Stomach (tissue), 9 donors: Measurements from ENCODE around the gene PRODH. TPM values are rescaled to one million over a fixed set of nuclear protein-coding genes. Genes with fewer than 3 reads are reported as not detected.
"Not testable (repeated sequence)": the region's sequence is repeated elsewhere in the genome, so short reads cannot be mapped to it uniquely, and the experiment has no call there.

Experiments used
- DNase-seq, 2 donors: peaks; one replicate each; pipeline versions ENCODE4 v3.0.0 to v3.0.0-alpha.2; 2013 to 2019
- H3K27ac ChIP-seq, 5 donors: fragments of 200-600 bp in 4 of 5; sonication (generic) in 4 of 5; one replicate each; pipeline ENCODE4 v1.5.1; 2013 to 2019; ENCODE audit warnings: mild to moderate bottlenecking in 1 of 5, moderate library complexity in 1 of 5
- H3K27me3 ChIP-seq, 3 donors: fragments of 200-600 bp; sonication (generic); one replicate each; pipeline ENCODE4 v1.5.1; 2017 to 2019; ENCODE audit warnings: mixed run types in 1 of 3
- H3K36me3 ChIP-seq, 4 donors: fragments of 200-600 bp; sonication (generic); 1 replicate in 3 of 4; 2 replicates in 1 of 4; pipeline ENCODE4 v1.5.1; 2016 to 2019
- H3K4me1 ChIP-seq, 4 donors: fragments of 200-600 bp; sonication (generic); one replicate each; pipeline ENCODE4 v1.5.1; 2016 to 2019
- H3K4me3 ChIP-seq, 4 donors: fragments of 200-600 bp; sonication (generic) in 3 of 4; one replicate each; pipeline ENCODE4 v1.5.1; 2016 to 2019; ENCODE audit warnings: mild to moderate bottlenecking in 1 of 4
- H3K9me3 ChIP-seq, 4 donors: fragments of 200-600 bp; sonication (generic); one replicate each; pipeline ENCODE4 v1.5.1; 2016 to 2019
- CTCF ChIP-seq, 7 experiments: fragments of 450-650 bp in 4 of 7; fragments of 200-600 bp in 3 of 7; sonication (generic) in 3 of 7; IDR thresholded peaks; one replicate each; pipeline ENCODE4 v1.5.1; 2016 to 2019; ENCODE audit warnings: antibody characterized with exemption in 7 of 7, control low read depth in 2 of 7, mild to moderate bottlenecking in 1 of 7
- EP300 ChIP-seq: sonication (generic); formaldehyde crosslinking; IDR thresholded peaks from one replicate; pipeline ENCODE4 v1.6.1; 2017; ENCODE audit warnings: antibody characterized with exemption
- POLR2A ChIP-seq, 4 donors: fragments of 450-650 bp; IDR thresholded peaks; one replicate each; pipeline ENCODE4 v1.6.1; 2016; ENCODE audit warnings: antibody characterized with exemption in 4 of 4, control low read depth in 2 of 4, mild to moderate bottlenecking in 1 of 4, moderate library complexity in 1 of 4
- POLR2AphosphoS5 ChIP-seq, 3 donors: sonication (generic); formaldehyde crosslinking; IDR thresholded peaks; one replicate each; pipeline ENCODE4 v1.6.1; 2016; ENCODE audit warnings: antibody characterized with exemption in 3 of 3
- WGBS, 5 donors: extraction: QIAGEN DNeasy Blood & Tissue Kit in 3 of 5; methylation state at CpG; one replicate each; pipeline versions ENCODE4 v1.1.5 to v1.1.7; 2013 to 2018; 5-methylcytosine and 5-hydroxymethylcytosine counted together
- intact Hi-C: fragments of 100-400 bp; cut with DNase I; formaldehyde crosslinking; loops from one replicate; pipeline ENCODE4 v1.15.1; 2023; ENCODE audit warnings: low total_unique reads
- polyA plus RNA-seq, 3 donors: library from polyadenylated mRNA; stranded (reverse); fragments of 200-250 nt; gene quantifications; one replicate each; pipeline ENCODE4 v1.2.3, GENCODE V29; 2013
- total RNA-seq, 5 donors: library from RNA; depleted of rRNA; stranded (reverse); fragments of >200 nt; gene quantifications; one replicate each; pipeline versions ENCODE4 v1.1.0 to v1.2.3, GENCODE V29; 2014 to 2016
- donor health status: healthy with polysubstance abuse.
- donor health status: Bipolar disorder and iron deficiency.
- donor health status: healthy.

PRODH gene
- total and polyA plus RNA-seq, 8 donors = 0.19 to 240 (median 2.1) TPM; not detected in 2

GRCh38 chr22:18965526-18966421 is 29.7 kb upstream of the PRODH start:
- H3K4me1 ChIP-seq = peaks cover 0 to 12% (median 8%) of the 10 kb centered on the region in 4 donors
- H3K27ac ChIP-seq = no peak overlapping the region
- no peak for TF ChIP-seq POLR2AphosphoS5 (IDR thresholded peaks at IDR 0.05)
- no peak for TF ChIP-seq CTCF (IDR thresholded peaks at IDR 0.05)
- TF ChIP-seq EP300 = no peak
- no peak for TF ChIP-seq POLR2A (IDR thresholded peaks at IDR 0.05)
- intact Hi-C loops = no loop called here
- 72 to 76% (median 73%) methylated on average over 12 to 14 of the region's 14 CpGs for WGBS, 5 donors
- no peaks in the 10 kb centered on the region for H3K36me3 ChIP-seq
- H3K27me3 ChIP-seq = peaks cover 4 to 41% (median 15%) of the 10 kb centered on the region in 3 donors
- no peak for DNase-seq
- H3K4me3 ChIP-seq = no peak overlapping the region
- H3K9me3 ChIP-seq = no peaks in the 10 kb centered on the region

GRCh38 chr22:18964501-18965265 is 28.6 kb upstream of the PRODH start:
- H3K4me3 ChIP-seq, DNase-seq, H3K27ac ChIP-seq, H3K36me3 ChIP-seq, intact Hi-C loops, H3K9me3 ChIP-seq, H3K4me1 ChIP-seq: not testable (repeated sequence)
- H3K27me3 ChIP-seq = peaks cover 4 to 31% (median 8%) of the 10 kb centered on the region in 3 donors
- WGBS, 5 donors = 68 to 76% (median 73%) methylated on average over 9 to 18 of the region's 19 CpGs; no CpG with 5 or more reads in 1 of the 5 donors

- H3K4me3 ChIP-seq, DNase-seq, H3K27ac ChIP-seq, intact Hi-C loops, H3K36me3 ChIP-seq, H3K4me1 ChIP-seq, H3K9me3 ChIP-seq: not testable (repeated sequence)
- 90 to 100% (median 91%) methylated on average over 1 to 10 of the region's 10 CpGs for WGBS, 5 donors
- H3K27me3 ChIP-seq = peaks cover 0 to 29% (median 5%) of the 10 kb centered on the region in 3 donors
These were observed 28.0 kb upstream of the PRODH start for GRCh38 chr22:18964051-18964450.

GRCh38 chr22:18962308-18962635 is 26.2 kb upstream of the PRODH start:
- Histone ChIP-seq H3K27ac (no peak overlapping the region), H3K9me3 (no peaks in the 10 kb centered on the region), H3K4me3 (no peak overlapping the region), H3K4me1 (no peaks in the 10 kb centered on the region), H3K27me3 (peaks cover 0 to 27% (median 1%) of the 10 kb centered on the region in 3 donors), H3K36me3 (no peaks in the 10 kb centered on the region)
- no peak for DNase-seq
- 82 to 96% (median 87%) methylated on average over 3 of the region's 3 CpGs for WGBS, 5 donors
- intact Hi-C loops = no loop called here
- TF ChIP-seq CTCF (IDR thresholded peaks at IDR 0.05) (no peak), EP300 (no peak)

GRCh38 chr22:18961632-18962307 is 25.7 kb upstream of the PRODH start:
- intact Hi-C loops, H3K9me3 ChIP-seq, DNase-seq, H3K4me3 ChIP-seq, H3K27ac ChIP-seq, H3K36me3 ChIP-seq, H3K4me1 ChIP-seq: not testable (repeated sequence)
- WGBS, 5 donors = 68 to 74% (median 70%) methylated on average over 8 of the region's 8 CpGs
- peaks cover 0 to 26% (median 0%) of the 10 kb centered on the region in 3 donors for H3K27me3 ChIP-seq

GRCh38 chr22:18961201-18961600 is 25.1 kb upstream of the PRODH start:
- H3K36me3 ChIP-seq, H3K4me3 ChIP-seq, H3K27ac ChIP-seq, H3K9me3 ChIP-seq, intact Hi-C loops, DNase-seq, H3K4me1 ChIP-seq: not testable (repeated sequence)
- 51 to 69% (median 61%) methylated on average over 6 to 7 of the region's 7 CpGs for WGBS, 5 donors
- peaks cover 0 to 30% (median 0%) of the 10 kb centered on the region in 3 donors for H3K27me3 ChIP-seq

- H3K9me3 ChIP-seq, DNase-seq, H3K4me1 ChIP-seq, H3K4me3 ChIP-seq, intact Hi-C loops, H3K27ac ChIP-seq, H3K36me3 ChIP-seq: not testable (repeated sequence)
- H3K27me3 ChIP-seq = peaks cover 0 to 32% (median 0%) of the 10 kb centered on the region in 3 donors
- 58 to 79% (median 74%) methylated on average over 4 to 10 of the region's 11 CpGs for WGBS, 5 donors
These were observed 24.2 kb upstream of the PRODH start for GRCh38 chr22:18960166-18960820.

GRCh38 chr22:18959741-18960140 is 23.6 kb upstream of the PRODH start:
- intact Hi-C loops, H3K27ac ChIP-seq, H3K36me3 ChIP-seq, H3K9me3 ChIP-seq, H3K4me3 ChIP-seq, H3K4me1 ChIP-seq, DNase-seq: not testable (repeated sequence)
- H3K27me3 ChIP-seq = peaks cover 0 to 32% (median 0%) of the 10 kb centered on the region in 3 donors
- WGBS, 5 donors = 66 to 73% (median 71%) methylated on average over 10 to 11 of the region's 12 CpGs; no CpG with 5 or more reads in 1 of the 5 donors
